NCI-H2196 treated with DMSO at 0.1 percent for 48 hours (cell line): ENCODE results near the gene AQP9.
"Not testable (repeated sequence)": the region's sequence is repeated elsewhere in the genome, so short reads cannot be mapped to it uniquely, and the experiment has no call there.

Experiments used
- DNase-seq: peaks from one replicate; lab custom pipeline; 2025; ENCODE audit not compliant: unreplicated experiment; lab: John Stamatoyannopoulos, UW

The AQP9 gene

GRCh38 chr15:58178668-58179067, 40.5 kb downstream of the AQP9 start:
- no peak for DNase-seq

GRCh38 chr15:58179206-58179605, 41.0 kb downstream of the AQP9 start:
- DNase-seq = no peak

- DNase-seq = no peak
Observed at GRCh38 chr15:58179741-58180381, 41.7 kb downstream of the AQP9 start.

GRCh38 chr15:58182460-58183163, 44.4 kb downstream of the AQP9 start:
- no peak for DNase-seq

- no peak for DNase-seq
Observed at GRCh38 chr15:58185439-58185838, 47.3 kb downstream of the AQP9 start.

- DNase-seq = no peak
Observed at GRCh38 chr15:58189148-58189811, 51.1 kb downstream of the AQP9 start.

GRCh38 chr15:58190419-58190818, 52.2 kb downstream of the AQP9 start:
- no peak for DNase-seq

- DNase-seq = not testable (repeated sequence)
Observed at GRCh38 chr15:58193636-58194035, 55.5 kb downstream of the AQP9 start.

- DNase-seq = no peak
Observed at GRCh38 chr15:58200739-58201138, 62.6 kb downstream of the AQP9 start.

GRCh38 chr15:58201516-58201915, 63.3 kb downstream of the AQP9 start:
- no peak for DNase-seq

- DNase-seq = no peak
Observed at GRCh38 chr15:58203537-58203936, 65.4 kb downstream of the AQP9 start.

GRCh38 chr15:58206151-58206550, 68.0 kb downstream of the AQP9 start:
- DNase-seq = no peak

- not testable (repeated sequence) for DNase-seq
Observed at GRCh38 chr15:58208217-58208616, 70.0 kb downstream of the AQP9 start.

GRCh38 chr15:58209007-58209481, 70.9 kb downstream of the AQP9 start:
- not testable (repeated sequence) for DNase-seq

GRCh38 chr15:58210031-58210430, 71.8 kb downstream of the AQP9 start:
- DNase-seq = not testable (repeated sequence)

GRCh38 chr15:58212909-58213526, 74.8 kb downstream of the AQP9 start:
- DNase-seq = no peak

GRCh38 chr15:58213587-58214338, 75.6 kb downstream of the AQP9 start:
- DNase-seq = no peak

GRCh38 chr15:58214591-58215340, 76.6 kb downstream of the AQP9 start:
- no peak for DNase-seq

- DNase-seq = no peak
Observed at GRCh38 chr15:58217460-58217859, 79.3 kb downstream of the AQP9 start.

- DNase-seq = no peak
Observed at GRCh38 chr15:58221591-58222241, 83.5 kb downstream of the AQP9 start.
